Stimulated activated CD8-positive, alpha-beta memory T cell treated with anti-CD3 and anti-CD28 coated beads, Interleukin-4, amount 100 ng/mL, for 4 hours (primary cell): ENCODE results near the gene ZNF416.

ENCODE experiments used
- DNase-seq, 2 donors: peaks; one replicate each; pipeline ENCODE4 v3.0.0-alpha.2; 2020; ENCODE audit warnings: low read depth in 2 of 2, low spot score in 1 of 2

Gene ZNF416

GRCh38 chr19:57559404-57560025 is 19.2 kb downstream of the ZNF416 start, which contains the start of gene ZNF550:
TSS of gene ZNF550 (minus strand) at chr19:57559863. CDS start at chr19:57559682, 181 bp downstream.
- DNase-seq = peak; percentile 74 to 80

GRCh38 chr19:57559008-57559403 is 19.7 kb downstream of the ZNF416 start:
- no peak for DNase-seq

GRCh38 chr19:57558525-57558924 is 20.2 kb downstream of the ZNF416 start:
- no peak for DNase-seq

- DNase-seq = no peak
These were observed 21.1 kb downstream of the ZNF416 start for GRCh38 chr19:57557659-57558058.

- DNase-seq = no peak
These were observed 26.3 kb downstream of the ZNF416 start for GRCh38 chr19:57552432-57552831.

GRCh38 chr19:57546513-57546912 is 32.2 kb downstream of the ZNF416 start:
- no peak for DNase-seq

- DNase-seq = no peak
These were observed 40.7 kb downstream of the ZNF416 start for GRCh38 chr19:57537953-57538547.

- DNase-seq = peak; percentile 67 to 76
These were observed 51.4 kb downstream of the ZNF416 start, which contains the start of gene ZNF549 for GRCh38 chr19:57527136-57527881. TSS of gene ZNF549 (plus strand) at chr19:57527356. CDS start at chr19:57527574, 218 bp downstream.
